OCI-LY7 (cell line): ENCODE measurements around the gene DPEP2. TPM values are rescaled to one million over a fixed set of nuclear protein-coding genes. Genes with fewer than 3 reads are reported as not detected.

Experiments used
- BruUV-seq: library from RNA; stranded (reverse); fragments of 400-500 nt; replicated peaks from 2 replicates; lab custom pipeline; 2021; lab: Mats Ljungman, UMichigan
- CTCF ChIA-PET: fragments of 300-600 bp; sonication (Branson Sonifier 250); formaldehyde crosslinking; loops from one replicate; lab custom pipeline; 2022; ENCODE audit warnings: antibody characterized with exemption; ENCODE audit not compliant: unreplicated experiment; lab: Charles Lee
- POLR2A ChIA-PET: fragments of 300-600 bp; sonication (Branson Sonifier 250); formaldehyde crosslinking; loops from one replicate; lab custom pipeline; 2022; ENCODE audit warnings: antibody characterized with exemption; lab: Charles Lee
- DNase-seq: peaks from one replicate; pipeline ENCODE4 v3.0.0-alpha.2; 2015; ENCODE audit warnings: low spot score
- H2AFZ ChIP-seq: fragments of 200-600 bp; sonication (generic), shearing (Covaris generic); 2 replicates; pipeline ENCODE4 v1.6.1; 2014; ENCODE audit warnings: mild to moderate bottlenecking, antibody characterized with exemption, low read length, moderate library complexity
- H3K27ac ChIP-seq: fragments of 200-600 bp; sonication (generic); 2 replicates; pipeline ENCODE4 v1.5.1; 2014; ENCODE audit warnings: mixed run types, low read depth, mild to moderate bottlenecking, moderate library complexity, low read length, inconsistent platforms; ENCODE audit not compliant: poor library complexity, severe bottlenecking
- H3K36me3 ChIP-seq: fragments of 200-600 bp; sonication (generic); 2 replicates; pipeline ENCODE4 v1.6.1; 2014; ENCODE audit warnings: mild to moderate bottlenecking, antibody characterized with exemption, low read length, moderate library complexity, mixed read lengths; ENCODE audit not compliant: insufficient read depth
- H3K4me1 ChIP-seq: fragments of 200-600 bp; sonication (generic); 2 replicates; pipeline ENCODE4 v1.5.1; 2014; ENCODE audit warnings: mild to moderate bottlenecking, low read length; ENCODE audit not compliant: insufficient read depth, poor library complexity, severe bottlenecking
- H3K4me2 ChIP-seq: fragments of 200-600 bp; sonication (generic); 2 replicates; pipeline ENCODE4 v1.6.1; 2014; ENCODE audit warnings: mild to moderate bottlenecking, low read length
- H3K4me3 ChIP-seq: fragments of 200-600 bp; sonication (generic); 2 replicates; pipeline ENCODE4 v1.5.1; 2014; ENCODE audit warnings: mild to moderate bottlenecking, low read depth, low read length; ENCODE audit not compliant: poor library complexity, severe bottlenecking
- H3K79me2 ChIP-seq: fragments of 200-600 bp; sonication (generic); 2 replicates; pipeline ENCODE4 v1.6.1; 2016; ENCODE audit warnings: low read depth, mild to moderate bottlenecking, low read length, moderate library complexity, mixed read lengths; ENCODE audit not compliant: insufficient read depth
- H3K9me2 ChIP-seq: fragments of 200-600 bp; sonication (generic); 2 replicates; pipeline ENCODE4 v1.6.1; 2016; ENCODE audit warnings: mild to moderate bottlenecking, low read length, mixed read lengths; ENCODE audit not compliant: insufficient read depth
- H3K9me3 ChIP-seq: fragments of 200-600 bp; sonication (generic); 2 replicates; pipeline ENCODE4 v1.6.1; 2014; ENCODE audit warnings: mild to moderate bottlenecking, mixed run types, low read length, mixed read lengths
- H4K20me1 ChIP-seq: fragments of 200-600 bp; sonication (generic); 2 replicates; pipeline ENCODE4 v1.6.1; 2014; ENCODE audit warnings: mild to moderate bottlenecking, antibody characterized with exemption, low read length, moderate library complexity, mixed read lengths; ENCODE audit not compliant: insufficient read depth
- CTCF ChIP-seq: fragments of 200-600 bp; sonication (generic); conservative IDR thresholded peaks from 2 replicates; pipeline ENCODE4 v1.5.1; 2014; ENCODE audit warnings: mild to moderate bottlenecking, antibody characterized with exemption, low read length, moderate library complexity, mixed read lengths
- EZH2phosphoT487 ChIP-seq: fragments of 200-600 bp; sonication (generic); IDR thresholded peaks from 2 replicates; pipeline ENCODE4 v1.6.1; 2018; ENCODE audit warnings: low read depth, borderline replicate concordance, mild to moderate bottlenecking, mixed run types, antibody characterized with exemption, low read length, moderate library complexity, mixed read lengths
- intact Hi-C: fragments of 100-400 bp; cut with micrococcal nuclease; formaldehyde crosslinking; loops from one replicate; pipeline ENCODE4 v1.10.0; 2022; ENCODE audit not compliant: unreplicated experiment
- total RNA-seq, 2 experiments: library from RNA; depleted of rRNA in 1 of 2; stranded (reverse); fragments of >200 nt in 1 of 2; shearing (Covaris generic) in 1 of 2; gene quantifications; 2 replicates each; pipeline ENCODE4 v1.2.3, GENCODE V29; 2014 to 2022

Gene DPEP2
- total RNA-seq, 2 experiments from 2014 or later: 0.22 to 0.23 TPM

- Histone ChIP-seq H3K9me3 (no peaks in the 10 kb centered on the region), H3K79me2 (no peaks in the 10 kb centered on the region), H2AFZ (no peak overlapping the region), H3K27ac (no peak overlapping the region), H3K4me3 (no peak overlapping the region), H4K20me1 (no peaks in the 10 kb centered on the region), H3K4me2 (no peak overlapping the region), H3K9me2 (no peaks in the 10 kb centered on the region), H3K4me1 (peaks cover 27% of the 10 kb centered on the region), H3K36me3 (no peaks in the 10 kb centered on the region)
- POLR2A ChIA-PET: interaction anchor here (0.7 to 0.8 kb wide), 2 partner anchors 11 to 1057 kb away, joined by 3 read pairs; partner anchors contain the start of gene DPEP2
- TF ChIP-seq EZH2phosphoT487 (no peak), CTCF (no peak)
- CTCF ChIA-PET: no interaction called here
- BruUV-seq: no TSS peak
- intact Hi-C loops: no loop called here
- DNase-seq: no peak
Measured at GRCh38 chr16:67987460-67988160, 11.7 kb downstream of the DPEP2 start.

- Histone ChIP-seq H3K9me2 (no peaks in the 10 kb centered on the region), H4K20me1 (no peaks in the 10 kb centered on the region), H3K9me3 (no peaks in the 10 kb centered on the region), H3K27ac (no peak overlapping the region), H3K4me2 (no peak overlapping the region), H3K79me2 (no peaks in the 10 kb centered on the region), H3K4me3 (no peak overlapping the region), H3K4me1 (peaks cover 27% of the 10 kb centered on the region), H3K36me3 (no peaks in the 10 kb centered on the region), H2AFZ (no peak overlapping the region)
- CTCF ChIA-PET: no interaction called here
- TF ChIP-seq EZH2phosphoT487 (no peak), CTCF (no peak)
- intact Hi-C loops: no loop called here
- BruUV-seq: no TSS peak
- DNase-seq: no peak
- POLR2A ChIA-PET: interaction anchor here (0.6 to 1.3 kb wide), 4 partner anchors 12 to 98 kb away, joined by 3 to 4 read pairs (median 4); partner anchors contain the start of genes DPEP2 and NFATC3
Measured at GRCh38 chr16:67986949-67987348, 12.3 kb downstream of the DPEP2 start.
